ENCODE data around the gene PRDM16.

The PRDM16 gene

DNA sequence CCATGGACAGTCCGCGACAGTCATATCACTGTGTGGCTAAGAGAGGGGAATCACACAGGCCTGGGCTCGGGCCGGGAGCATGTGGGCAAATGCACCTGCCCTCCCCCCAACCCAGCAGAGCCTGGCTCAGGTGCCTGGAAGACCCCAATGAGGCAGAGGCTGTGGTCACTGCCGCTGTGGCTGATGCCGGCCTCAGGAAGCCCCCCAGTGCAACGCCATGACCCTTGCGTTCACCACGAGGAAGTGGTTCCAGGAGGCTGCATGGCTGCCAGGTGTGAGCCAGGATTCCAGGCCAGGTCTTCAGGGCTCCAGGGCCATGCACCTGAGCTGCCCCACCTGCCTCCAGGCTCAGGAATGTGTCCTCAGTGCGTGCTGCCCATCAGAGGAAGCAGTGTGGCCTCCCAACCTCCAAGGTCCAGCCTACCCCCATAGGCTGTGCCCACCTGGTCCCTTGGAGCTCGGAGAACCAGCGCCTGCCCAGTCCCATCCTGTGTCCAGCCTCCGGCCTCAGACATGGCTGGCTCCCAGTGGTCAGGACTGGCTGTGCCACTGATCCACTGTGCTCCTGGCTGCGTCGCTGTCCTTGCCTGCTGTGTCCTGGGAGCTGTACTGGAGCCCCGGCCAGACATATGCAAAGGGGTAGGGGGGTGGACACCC is 393.5 kb downstream of the PRDM16 start:
- DNase-seq, result no peak

- no peak for DNase-seq
Observed at GRCh38 chr1:3463013-3463385, 394.0 kb downstream of the PRDM16 start.

- DNase-seq, result no peak
Observed at GRCh38 chr1:3463408-3463863, 394.4 kb downstream of the PRDM16 start.

DNA sequence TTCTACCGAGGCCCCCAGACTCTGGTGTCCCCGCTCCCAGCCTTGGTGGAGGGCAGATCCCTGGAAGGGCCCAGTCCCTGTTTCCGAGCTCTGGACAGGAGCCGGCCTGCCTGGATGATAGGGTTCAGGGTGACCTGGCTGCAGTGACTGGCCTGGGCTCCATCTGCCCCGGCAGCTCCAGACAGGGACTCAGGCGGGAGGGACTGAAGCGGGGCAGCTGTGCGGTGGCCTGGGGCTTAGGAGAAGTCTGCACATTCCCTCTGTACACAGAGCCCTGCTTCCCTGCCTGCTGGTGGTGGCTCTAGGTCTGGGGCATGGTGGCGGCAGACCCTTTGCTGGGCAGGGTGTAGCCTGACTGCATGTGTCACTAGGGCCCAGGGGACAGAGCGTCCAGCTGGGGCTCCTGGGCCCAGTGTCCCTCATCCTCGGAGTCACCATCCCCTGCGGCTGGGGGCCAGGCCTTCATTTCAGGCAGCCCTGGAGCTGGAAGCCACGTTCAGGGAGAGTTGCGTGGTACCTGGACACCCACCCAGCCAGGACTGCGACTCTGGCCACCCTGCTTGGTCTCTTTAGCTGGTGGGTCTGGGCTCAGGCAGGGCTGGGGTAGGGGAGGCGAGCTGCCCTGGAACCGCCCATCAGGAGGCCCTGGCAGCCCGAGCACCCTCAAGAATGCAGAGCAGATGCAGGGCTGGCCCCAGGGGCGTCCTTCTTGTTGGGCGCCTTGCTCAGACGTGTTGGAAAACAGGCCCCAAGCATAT is 395.1 kb downstream of the PRDM16 start:
- DNase-seq, result no peak

DNA sequence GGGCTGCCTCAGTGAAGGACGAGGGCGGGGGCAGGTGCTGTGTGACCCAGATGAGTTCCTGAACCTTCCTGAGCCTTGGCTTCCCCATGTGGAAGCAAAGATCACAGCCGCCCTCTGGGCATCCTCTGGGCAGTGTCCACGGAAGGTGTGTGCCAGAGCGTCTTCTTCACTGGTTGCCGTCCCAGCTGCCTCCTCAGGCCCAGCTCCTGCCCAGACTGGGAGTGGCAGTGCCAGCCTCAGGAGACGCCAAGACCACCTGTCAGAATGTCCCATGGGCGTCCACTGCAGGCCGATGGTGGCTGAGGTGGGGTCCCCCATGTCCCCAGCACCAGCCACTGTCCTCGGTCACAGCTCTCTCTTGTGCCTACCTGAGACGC is 395.6 kb downstream of the PRDM16 start:
- no peak for DNase-seq

- DNase-seq, result no peak
Observed at GRCh38 chr1:3465091-3465934, 396.3 kb downstream of the PRDM16 start.

GRCh38 chr1:3465935-3466321 is 396.9 kb downstream of the PRDM16 start:
- DNase-seq, result no peak

GRCh38 chr1:3466366-3467075 is 397.5 kb downstream of the PRDM16 start:
- DNase-seq, result no peak

DNA sequence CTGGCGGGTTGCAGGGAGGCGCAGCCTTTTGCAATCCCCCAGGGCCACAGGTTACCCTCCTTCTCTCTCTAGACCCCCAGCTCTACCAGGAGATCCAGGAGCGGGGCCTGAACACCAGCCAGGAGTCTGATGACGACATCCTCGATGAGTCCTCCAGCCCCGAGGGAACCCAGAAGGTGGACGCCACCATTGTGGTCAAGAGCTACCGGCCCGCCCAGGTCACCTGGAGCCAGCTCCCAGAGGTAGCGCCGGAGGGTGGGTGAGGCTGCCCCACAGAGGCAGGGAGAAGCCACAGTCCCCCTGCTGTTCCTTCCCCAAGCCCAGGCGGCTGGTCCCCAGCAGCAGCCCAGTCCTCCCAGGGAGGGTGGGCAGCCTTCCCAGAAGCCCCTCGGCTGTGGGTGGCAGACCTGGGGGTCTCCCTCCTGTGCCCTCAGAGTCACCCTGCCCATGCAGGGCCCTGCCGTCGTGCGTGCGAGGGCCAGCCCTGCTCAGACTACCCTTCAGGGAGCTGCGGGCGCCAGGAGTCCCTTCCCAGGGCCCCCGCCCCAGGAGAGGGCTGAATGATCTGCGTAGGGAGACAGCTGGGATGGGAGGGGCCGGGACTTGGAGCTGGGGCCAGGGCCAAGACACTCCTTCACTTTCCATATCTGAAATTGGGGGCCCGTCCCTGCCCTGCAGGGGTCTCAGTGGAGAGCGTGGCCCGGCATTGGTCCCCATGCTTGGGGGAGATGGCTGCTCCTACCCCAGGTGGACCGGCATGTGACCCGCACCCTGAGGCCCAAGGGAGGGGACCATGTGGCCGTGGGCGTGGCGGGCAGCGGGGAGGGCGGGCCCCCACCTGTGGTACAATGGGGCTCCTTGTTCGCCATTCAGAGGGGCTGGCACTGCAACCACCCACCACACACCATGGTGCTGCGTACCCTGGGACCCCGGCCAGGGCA is 398.4 kb downstream of the PRDM16 start:
- no peak for DNase-seq

DNA sequence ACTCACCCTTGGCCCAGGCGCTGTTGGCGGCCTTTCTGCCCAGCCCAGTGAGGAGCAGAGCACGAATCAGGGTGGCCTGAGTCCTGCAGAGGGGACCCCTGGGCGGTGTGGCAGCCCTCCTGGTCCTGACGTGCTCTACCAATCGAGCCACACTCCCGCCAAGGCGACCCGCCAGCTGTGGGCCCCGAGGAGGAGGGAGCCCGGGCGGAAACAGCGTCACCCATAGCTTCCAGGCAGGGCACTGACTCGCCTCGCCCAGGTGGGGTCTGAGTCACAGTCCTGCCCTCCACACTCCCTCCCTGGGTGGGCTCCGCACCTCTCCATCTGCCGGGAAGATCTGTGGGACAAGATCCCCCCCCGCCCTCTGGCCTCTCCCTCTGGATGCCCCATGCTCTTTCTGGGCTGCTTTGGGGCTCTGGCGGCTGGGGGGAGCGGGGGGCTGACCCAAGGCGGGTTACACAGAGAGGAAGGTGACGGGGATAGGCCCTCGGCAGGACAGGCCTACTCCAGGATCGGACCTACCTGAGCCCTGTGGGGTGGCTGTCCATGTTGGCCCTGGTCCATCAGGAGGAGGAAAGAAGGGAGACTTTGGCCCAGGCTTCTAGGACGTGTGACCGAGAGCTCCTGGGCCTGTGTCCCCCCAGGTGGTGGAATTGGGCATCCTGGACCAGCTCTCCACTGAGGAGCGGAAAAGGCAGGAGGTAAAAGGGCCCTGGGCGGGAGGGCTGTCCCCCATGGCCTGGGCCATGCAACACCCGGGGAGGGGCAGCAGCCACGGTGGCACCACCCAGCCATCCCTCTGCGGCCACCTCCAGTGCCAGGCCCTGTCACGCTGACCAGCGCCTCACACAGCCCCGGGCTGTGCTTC is 399.5 kb downstream of the PRDM16 start:
- no peak for DNase-seq

GRCh38 chr1:3469104-3469848 is 400.3 kb downstream of the PRDM16 start:
- DNase-seq, result no peak

DNA sequence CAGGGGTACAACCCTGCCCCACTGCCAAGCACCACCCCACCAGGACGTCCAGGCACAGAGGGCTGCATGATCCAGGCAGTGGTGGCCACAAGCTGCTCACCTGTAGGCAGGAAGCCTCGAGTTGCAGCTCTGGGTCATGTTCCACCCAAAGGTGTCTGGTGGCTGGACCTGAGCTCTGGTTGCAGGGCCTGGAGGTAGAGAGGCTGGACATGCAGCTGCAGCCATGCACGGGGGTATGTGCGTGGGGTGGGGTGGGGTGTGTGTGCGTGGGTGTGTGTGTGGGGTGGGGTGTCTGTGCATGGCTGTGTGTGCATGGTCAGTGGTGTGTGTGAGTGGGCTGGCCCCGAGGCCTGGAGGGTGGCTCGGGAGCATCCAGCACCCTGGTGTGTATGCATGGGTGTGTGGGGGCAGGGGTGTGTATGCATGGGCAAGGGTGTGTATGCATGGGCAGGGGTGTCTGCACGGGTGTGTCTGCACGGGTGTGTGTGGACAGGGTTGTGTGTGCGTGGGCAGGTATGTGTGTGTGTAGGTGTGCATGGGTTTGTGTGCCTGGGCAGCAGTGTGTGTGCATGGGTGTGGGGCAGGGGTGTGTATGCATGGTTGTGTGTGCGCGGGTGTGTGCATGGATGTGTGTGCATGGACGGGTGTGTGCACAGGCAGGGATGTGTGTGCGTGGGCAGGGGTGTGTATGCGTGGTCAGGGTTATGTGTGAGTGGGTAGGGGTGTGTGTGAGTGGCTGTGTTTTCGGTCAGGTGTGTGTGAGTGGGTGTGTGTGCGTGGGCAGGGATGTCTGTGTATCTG is 401.0 kb downstream of the PRDM16 start:
- DNase-seq, result no peak

- DNase-seq, result no peak
Observed at GRCh38 chr1:3470650-3471355, 401.8 kb downstream of the PRDM16 start.

DNA sequence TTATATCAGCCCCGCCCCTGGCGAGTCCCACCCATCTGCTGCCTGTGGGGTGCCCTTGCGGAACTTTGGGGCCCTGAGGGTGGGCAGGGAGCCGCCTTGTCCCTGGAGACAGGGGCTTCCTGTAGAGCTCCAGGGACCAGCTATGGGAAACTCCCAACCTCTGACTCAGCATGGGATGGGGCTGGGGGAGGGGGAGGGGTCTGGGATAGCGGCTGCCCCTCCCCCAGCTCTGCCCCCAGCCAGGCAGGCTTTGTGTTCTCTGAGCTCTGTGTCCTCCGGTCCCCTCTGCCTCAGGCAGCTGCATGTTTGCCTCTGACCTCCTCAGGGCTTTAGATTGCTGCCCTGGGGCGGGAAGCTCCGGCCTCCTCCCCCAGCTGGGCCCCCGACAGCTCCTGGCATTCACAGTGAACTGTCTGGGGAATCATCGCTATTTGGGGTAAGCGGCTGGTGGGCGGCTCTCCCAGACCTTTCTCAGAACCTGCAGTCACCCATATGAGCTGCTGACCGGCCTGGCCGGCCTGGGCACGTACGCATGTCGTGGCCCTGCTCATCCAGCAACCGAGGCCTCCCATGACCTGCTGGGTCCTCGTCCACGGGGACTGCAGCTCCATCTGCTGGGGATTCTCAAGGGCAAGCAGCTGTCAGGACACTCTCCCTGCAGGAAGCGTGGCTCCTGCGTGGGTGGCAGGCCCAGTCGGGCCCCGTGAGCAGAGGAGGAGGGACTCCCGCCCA is 402.5 kb downstream of the PRDM16 start:
- no peak for DNase-seq

- no peak for DNase-seq
Observed at GRCh38 chr1:3472088-3472850, 403.3 kb downstream of the PRDM16 start.

DNA sequence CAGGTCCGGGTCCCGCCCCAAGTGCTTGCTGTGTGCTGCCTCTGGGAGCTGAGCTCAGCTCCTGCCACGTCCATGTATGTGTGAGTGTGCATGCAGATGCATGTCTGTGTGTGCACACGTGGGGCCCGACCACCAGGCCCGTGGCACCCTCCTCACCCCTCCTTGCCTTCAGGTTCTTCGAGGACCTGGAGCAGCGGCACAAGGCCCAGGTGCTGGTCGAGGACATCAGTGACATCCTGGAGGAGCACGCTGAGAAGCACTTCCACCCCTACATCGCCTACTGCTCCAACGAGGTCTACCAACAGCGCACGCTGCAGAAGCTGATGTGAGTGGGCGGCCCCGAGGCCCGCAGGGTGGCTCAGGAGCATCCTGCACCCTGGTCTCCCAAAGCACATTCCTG is 403.9 kb downstream of the PRDM16 start:
- DNase-seq, result no peak

- no peak for DNase-seq
Observed at GRCh38 chr1:3473381-3473844, 404.4 kb downstream of the PRDM16 start.
